ENCODE measurements around the gene DYNLT2B. TPM values are rescaled to one million over a fixed set of nuclear protein-coding genes. Genes with fewer than 3 reads are reported as not detected.
"Not testable (repeated sequence)": the region's sequence is repeated elsewhere in the genome, so short reads cannot be mapped to it uniquely, and the experiment has no call there.

Gene DYNLT2B
- total RNA-seq, 1 donor from 2014 or later: 6.7 TPM

DNA sequence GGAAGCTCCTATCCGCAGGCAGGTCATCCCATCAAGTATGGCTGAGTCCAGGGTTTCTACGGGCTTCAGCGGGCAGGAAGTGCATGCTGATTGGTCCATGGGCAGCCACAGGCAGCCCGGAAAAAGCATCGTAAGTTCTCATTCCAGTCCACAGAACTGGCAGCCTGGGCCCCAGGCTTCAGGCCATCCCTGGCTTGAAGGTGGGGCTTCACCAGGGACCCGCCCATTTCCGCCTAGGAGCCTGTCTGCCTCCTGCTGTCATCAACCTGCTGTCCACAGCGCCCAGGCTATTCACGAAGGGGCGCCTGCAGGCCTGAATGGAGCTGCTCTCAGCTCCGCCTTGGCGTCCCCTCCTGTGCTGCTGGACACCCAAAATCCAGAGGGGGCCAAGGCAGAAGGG, 44.4 kb downstream of the DYNLT2B start:
- DNase-seq (ENCODE audit: low read depth in 2 of 2): no peak

DNA sequence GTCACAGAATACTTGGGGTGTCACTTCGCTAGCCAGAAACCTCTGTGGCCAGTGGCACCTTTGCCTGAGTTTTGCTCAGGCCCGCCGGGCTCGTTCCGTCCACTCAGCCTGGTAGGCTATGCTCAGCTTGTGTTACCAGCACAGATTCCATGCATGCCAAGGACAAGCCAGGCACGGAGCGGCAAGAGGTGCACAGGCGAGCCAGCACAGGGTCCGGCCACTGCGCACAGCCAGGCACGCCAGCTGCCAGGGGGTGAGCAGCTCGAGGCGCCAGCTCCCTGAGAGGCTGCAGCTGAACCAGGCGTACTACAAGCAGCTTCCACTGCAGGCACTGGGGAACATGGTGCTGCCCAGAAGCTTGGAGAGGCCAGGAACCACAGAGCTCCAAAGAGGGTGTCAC, 45.2 kb downstream of the DYNLT2B start:
- DNase-seq (ENCODE audit: low read depth in 2 of 2): no peak

DNA sequence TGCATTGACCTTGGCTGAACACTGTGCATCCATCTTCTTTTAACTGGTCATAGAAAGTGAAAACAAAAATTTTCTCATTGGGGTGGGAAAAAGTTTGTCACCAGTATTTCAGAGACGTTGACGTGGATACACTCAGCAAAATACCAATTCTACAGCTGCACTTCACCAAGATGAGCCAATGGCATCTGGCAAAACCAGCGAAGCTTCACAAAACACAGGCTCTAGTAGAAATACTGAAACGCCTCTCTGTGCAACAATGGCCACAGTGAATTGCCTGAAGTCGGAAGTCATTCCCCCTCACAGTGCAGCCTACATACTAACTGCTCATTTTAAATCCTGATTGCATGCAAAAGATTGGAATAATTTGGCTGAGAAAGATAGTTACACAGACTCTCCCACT, 47.5 kb downstream of the DYNLT2B start:
- DNase-seq (ENCODE audit: low read depth in 2 of 2): no peak

DNA sequence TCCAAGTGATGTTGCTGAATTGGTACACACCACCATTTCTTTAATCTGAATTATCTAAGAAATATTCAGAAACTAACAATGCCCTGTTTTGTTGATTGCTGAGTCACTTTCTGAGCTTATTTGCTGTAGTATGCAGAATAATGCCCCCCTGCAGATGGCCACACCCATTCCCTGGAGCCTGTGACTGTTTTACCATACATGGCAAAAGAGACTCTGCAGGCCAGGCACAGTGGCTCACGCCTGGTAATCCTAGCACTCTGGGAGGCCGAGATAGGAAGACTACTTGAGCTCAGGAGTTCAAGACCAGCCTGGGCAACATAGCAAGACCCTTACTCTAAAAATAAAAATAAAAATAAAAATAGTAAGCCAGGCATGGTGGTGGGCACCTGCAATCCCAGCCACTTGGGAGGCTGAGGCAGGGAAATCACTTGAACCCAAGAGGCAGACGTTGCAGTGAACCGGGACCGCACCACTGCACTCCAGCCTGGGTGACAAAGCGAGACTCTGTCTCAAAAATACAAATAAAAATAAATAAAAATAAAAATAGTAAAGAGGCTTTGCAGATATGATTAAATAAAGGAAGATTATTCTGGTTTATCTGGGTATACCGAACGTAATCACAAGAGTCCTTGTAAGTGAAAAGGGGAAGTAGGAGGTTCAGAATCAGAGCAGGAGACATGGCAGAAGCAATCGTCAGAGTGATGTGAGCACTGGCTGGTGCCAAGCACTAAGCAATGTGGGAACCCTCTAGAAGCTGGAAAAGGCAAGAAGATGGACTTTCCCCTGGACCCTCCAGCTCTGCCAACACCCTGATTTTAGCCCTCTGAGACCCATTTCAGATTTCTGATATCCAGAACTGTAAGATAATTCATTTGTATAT, 49.5 kb downstream of the DYNLT2B start:
- DNase-seq (ENCODE audit: low read depth in 2 of 2): peak; percentile 24 to 62

DNA sequence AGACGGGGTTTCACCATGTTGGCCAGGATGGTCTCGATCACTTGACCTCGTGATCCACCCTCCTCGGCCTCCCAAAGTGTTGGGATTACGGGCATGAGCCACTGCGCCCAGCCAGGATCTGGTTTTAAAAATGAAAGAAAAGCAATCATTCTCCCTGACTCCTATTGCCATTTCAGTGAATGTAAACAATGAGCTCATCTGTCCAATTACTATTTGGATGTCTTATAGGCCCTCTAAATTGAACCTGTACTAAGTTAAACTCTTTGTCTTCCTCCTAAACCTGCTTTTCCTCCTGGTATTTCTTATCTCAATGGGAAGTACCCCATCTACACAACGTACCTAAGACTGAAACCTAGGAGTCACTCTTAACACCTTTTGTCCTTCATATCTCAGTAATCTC, 54.2 kb downstream of the DYNLT2B start:
- no peak for DNase-seq (ENCODE audit: low read depth in 2 of 2)

DNA sequence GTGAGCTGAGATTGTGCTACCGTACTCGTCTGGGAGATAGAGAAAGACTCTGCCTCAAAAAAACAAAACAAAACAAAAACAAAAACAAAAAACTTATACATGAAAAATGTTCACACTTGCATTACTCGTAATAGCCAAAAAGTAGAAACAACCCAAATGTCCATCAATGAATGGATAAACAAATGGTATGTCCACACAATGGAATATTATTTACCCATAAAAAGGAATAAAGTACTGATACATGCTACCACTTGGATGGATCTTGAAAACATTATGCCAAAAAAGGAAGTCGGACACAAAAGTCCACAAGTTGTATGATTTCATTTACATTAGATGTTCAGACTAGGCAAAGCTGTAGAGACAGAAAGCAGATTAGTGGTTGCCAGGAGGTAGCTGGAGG, 57.3 kb downstream of the DYNLT2B start:
- no peak for DNase-seq (ENCODE audit: low read depth in 2 of 2)

DNA sequence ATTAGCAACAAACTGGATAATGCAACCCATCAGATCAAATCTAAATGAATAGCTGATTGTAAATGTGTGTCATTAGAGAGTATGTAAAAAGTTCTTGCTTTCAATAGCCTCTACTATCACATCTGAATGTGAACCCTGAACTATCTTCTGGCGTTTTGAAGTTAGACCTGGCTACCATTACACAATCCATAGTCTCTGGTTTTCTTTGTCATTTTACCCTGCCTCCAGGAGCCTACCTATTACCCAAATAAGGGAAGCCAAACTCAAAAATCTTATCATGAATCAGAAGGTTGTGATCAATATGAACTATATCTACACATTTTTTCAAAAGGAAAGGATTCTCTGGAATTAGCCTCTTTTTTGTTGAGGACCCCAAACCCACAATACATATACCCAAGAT, 62.3 kb downstream of the DYNLT2B start:
- DNase-seq (ENCODE audit: low read depth in 2 of 2): no peak

DNA sequence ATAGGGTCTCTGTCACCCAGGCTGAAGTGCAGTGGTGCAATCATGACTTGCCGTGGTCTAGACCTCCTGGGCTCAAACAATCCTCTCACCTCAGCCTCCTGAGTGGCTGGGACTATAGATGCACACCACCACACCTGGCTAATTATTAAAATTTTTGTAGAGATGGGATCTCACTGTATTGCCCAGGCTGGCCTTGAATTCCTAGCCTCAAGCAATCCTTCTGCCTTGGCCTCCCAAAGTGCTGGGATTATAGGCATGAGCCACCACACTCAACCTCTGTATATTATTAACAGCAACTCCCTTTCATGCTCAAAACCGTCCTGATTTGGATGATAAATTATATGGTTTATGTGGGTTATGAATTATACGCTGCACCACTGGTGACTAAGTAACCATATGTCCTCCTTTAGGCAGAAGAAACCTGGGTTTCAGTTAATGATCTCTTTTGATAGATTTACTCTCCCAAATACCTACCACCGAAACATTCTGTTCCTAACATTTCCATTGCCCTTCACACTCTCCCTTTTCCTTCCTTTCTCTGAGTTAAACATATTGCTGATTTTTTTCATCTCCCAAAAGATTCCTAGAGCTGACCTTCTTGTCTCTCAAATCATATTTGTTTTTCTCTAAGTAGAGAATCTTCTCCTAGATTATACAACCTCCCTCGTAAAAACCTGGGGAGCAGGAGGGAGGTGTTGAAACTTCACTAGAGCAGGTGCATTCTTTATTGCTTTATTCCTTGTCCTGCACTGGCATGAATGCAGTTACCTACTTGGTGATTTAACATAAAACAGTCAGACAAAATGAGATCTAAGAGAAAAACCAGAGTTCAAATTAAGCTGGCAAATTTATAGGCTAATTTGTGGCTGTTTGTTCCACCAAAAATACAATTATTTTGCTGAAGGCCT, 63.4 kb downstream of the DYNLT2B start:
- no peak for DNase-seq (ENCODE audit: low read depth in 2 of 2)

DNA sequence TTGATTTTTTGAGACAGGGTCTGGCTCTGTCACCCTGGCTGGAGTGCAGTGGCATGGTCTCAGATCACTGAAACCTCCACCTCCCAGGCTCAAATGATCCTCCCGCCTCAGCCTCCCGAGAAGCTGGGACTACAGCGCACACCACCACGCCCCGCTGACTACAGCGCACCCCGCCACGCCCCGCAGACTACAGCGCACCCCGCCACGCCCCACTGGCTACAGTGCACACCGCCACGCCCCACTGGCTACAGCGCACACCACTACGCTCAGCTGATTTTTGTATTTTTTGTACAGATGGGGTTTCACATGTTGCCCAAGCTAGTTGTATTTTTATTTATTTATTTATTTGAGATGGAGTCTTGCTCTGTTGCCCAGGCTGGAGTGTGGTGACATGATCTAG, 66.1 kb downstream of the DYNLT2B start:
- no peak for DNase-seq (ENCODE audit: low read depth in 2 of 2)

DNA sequence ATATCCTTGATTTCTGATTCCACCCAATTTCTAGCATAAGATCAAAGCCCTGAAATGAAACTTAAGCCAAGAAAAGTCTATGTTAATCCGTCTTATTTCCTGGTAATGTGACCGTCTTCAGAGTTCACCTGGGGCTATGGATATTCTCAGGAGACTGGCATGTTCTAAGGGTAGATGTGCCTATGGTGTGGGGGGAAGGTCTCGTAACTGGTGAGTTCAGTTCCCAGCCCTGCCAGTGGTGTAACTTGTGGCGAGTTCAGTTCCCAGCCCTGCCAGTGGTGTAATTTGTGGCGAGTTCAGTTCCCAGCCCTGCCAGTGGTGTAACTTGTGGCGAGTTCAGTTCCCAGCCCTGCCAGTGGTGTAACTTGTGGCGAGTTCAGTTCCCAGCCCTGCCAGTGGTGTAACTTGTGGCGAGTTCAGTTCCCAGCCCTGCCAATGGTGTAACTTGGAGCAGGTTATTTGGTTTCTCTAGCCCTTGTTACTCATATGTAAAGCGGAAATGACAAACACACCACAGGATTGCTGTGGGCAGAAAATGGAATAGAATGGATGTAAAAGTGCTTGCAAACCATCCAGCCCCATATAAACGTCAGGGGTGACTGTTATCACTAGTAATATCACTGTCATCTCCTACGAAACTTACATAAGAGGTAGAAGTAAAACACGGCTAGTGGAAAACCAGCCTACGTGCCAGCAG, 71.3 kb downstream of the DYNLT2B start:
- DNase-seq (ENCODE audit: low read depth in 2 of 2): peak in 1 of 2 donors; percentile 34

DNA sequence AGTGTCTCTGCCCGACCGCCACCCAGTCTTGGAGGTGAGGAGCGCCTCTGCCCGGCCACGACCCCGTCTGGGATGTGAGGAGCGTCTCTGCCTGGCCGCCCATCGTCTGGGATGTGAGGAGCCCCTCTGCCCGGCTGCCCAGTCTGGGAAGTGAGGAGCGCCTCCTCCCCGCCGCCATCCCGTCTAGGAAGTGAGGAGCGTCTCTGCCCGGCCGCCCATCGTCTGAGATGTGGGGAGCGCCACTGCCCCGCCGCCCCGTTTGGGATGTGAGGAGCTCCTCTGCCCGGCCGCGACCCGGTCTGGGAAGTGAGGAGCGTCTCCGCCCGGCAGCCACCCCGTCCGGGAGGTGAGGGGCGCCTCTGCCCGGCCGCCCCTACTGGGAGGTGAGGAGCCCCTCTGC, 73.9 kb downstream of the DYNLT2B start:
- DNase-seq (ENCODE audit: low read depth in 2 of 2): not testable (repeated sequence)

DNA sequence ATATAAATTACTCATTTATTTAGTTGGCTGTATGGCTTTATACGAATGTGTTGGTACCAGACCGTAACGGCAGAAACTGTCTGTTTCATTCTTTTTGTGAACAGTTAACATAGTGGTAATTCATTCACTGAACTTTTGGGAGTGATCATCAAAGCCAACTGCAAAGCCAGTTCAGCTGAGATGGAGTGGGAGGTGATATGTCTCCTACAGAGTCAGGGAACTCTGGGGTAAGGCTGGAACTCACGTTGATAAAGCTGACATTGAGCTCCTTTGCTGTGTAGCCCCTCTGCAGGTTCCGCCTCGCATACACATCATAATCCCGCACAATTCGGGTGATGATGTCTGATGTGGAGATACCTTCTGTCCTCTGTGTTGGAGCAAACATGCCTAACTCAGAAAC, 76.3 kb downstream of the DYNLT2B start:
- no peak for DNase-seq (ENCODE audit: low read depth in 2 of 2)

Other genes starting within 250 kb of the DYNLT2B start
- gene TFRC, start 236.2 kb downstream of the DYNLT2B start, total RNA-seq: 137 and 139 TPM in 2 replicates
- not detected in 2 replicates for gene ZDHHC19, start 106.8 kb downstream of the DYNLT2B start, total RNA-seq
- not detected in 2 replicates for gene SLC51A, start 101.7 kb downstream of the DYNLT2B start, total RNA-seq
- gene PCYT1A, start 30.5 kb downstream of the DYNLT2B start, total RNA-seq: 39.7 and 43.8 TPM in 2 replicates
- gene TM4SF19, start 20.1 kb upstream of the DYNLT2B start, total RNA-seq: 0.22 TPM in 1 of 2 replicates, not detected in the other
- gene UBXN7, start 114.2 kb upstream of the DYNLT2B start, total RNA-seq: 15.1 and 15.3 TPM in 2 replicates
- gene RNF168, start 185.5 kb upstream of the DYNLT2B start, total RNA-seq: 14.8 and 18.5 TPM in 2 replicates
- not detected in 2 replicates for gene SMCO1, start 197.1 kb upstream of the DYNLT2B start, total RNA-seq